ENCODE results near the gene NAT9.

NAT9 gene

DNA sequence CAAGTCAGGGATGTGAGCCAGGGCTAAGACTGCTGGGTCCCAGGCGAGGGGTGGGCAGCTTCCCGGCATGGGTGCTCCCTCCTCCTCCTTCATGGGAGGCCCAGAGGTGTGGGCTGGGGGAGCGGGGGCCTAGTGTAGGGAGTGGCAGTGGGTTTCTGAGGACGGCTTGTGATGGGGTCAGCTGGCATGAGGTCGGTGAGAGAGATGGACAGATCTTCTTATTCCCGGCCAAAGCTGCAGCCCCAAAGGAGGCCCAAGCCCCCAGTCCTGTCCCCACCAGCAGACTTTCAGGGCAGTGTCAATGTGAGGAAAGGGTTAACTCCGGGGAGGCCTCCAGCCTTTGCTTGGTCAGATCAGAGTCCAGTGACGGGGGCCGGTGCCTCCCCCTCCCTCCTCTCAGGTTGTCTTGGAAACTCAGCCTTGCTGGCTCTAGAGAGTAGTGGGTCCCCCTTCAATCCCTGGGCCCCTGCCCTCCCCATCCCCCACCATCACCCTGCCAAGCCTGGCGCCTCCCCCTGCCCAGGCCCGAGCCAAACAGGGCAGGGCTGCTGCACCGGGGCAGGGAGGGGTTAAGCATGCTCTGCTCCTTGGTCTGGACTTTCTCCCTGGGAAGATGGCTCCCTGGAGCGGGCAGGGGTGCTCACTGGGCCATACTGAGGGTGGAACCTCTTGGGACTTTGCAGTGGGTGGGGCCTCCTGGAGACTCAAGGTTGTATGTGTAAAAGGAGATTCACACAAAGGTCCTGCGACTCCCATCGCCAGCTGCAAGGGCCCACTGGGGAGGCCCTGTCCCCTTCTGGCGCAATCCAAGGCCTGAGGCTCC, 12.4 kb downstream of the NAT9 start:
- in situ Hi-C loops (cut with HindIII; ENCODE audit: low sequenced_read_pairs): no loop called here

- in situ Hi-C loops (cut with HindIII; ENCODE audit: low sequenced_read_pairs): no loop called here
These were observed 14.2 kb downstream of the NAT9 start for GRCh38 chr17:74761931-74762330.

DNA sequence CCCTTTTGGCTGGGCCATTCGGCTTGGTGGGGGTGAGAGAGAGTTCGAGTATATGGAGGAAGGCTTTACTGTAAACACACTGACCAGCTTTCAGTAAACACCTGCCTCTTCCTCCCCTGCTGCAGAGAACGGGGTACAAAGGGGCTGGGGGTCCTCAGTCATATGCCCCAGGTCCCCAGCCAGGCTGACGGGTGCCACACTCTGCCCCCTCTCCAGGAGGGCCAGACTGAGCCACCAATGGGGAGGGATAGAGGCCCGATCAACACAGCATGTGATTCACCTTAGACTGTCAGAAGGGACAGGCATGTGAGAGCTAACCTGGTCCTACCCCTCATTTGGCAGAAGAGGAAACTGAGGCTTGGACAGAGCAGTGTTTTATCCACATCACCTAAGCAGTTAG, 14.7 kb downstream of the NAT9 start:
- in situ Hi-C loops (cut with HindIII; ENCODE audit: low sequenced_read_pairs): no loop called here

DNA sequence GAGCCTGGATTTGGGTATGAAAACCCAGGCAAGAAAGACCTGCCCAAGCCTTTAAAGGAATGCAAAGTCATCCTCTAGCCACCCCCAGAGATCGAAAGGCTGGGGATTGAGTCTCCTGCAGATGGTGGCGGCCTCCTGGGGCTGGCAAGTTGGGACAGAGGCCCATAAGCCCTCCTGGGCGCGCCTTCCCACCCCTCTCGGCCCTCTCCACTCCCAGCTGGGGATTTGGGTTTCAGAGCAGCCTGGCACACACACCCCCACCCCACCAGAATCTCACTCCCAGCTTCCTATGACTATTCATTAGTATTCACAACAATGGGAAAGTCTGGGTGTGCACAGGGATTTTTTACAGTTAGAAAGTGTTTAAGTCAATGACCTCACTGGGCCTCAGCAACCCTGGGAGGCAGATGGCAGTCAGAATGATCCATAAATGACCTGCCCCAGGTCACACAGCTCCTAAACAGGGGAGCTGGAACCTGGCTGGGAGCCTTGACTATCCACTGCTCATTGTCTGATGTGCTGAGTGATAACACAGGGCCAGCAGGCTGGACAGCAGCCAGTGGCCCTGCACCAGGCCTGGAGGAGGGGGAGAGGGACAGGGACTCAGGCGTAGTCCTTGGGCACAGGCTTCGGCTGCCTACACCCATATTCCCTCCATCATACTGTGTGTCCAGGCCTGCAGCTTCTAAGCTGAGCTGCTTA, 15.6 kb downstream of the NAT9 start:
- in situ Hi-C loops (cut with HindIII; ENCODE audit: low sequenced_read_pairs): no loop called here

GRCh38 chr17:74759941-74760340, 16.2 kb downstream of the NAT9 start:
- in situ Hi-C loops (cut with HindIII; ENCODE audit: low sequenced_read_pairs): no loop called here

GRCh38 chr17:74759243-74759801, 16.8 kb downstream of the NAT9 start:
- in situ Hi-C loops (cut with HindIII; ENCODE audit: low sequenced_read_pairs): no loop called here

DNA sequence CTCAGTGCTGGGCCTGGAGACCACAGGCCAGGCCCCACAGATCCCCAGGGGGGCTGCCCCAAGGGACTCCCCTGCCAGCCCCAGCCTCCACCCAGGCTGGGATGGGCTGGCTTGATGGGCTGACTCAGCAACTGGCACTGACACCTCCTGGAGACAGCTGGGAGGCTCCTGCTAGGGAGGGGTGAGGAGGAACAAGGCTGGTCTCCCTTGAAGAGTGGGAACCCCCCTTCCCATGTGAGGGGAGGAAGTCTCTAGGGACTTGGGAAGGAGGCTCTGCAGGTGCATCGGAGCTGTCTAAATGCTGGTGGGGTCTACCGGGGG, 17.3 kb downstream of the NAT9 start:
- in situ Hi-C loops (cut with HindIII; ENCODE audit: low sequenced_read_pairs): no loop called here

GRCh38 chr17:74757931-74758847, 18.0 kb downstream of the NAT9 start:
- in situ Hi-C loops (cut with HindIII; ENCODE audit: low sequenced_read_pairs): no loop called here

DNA sequence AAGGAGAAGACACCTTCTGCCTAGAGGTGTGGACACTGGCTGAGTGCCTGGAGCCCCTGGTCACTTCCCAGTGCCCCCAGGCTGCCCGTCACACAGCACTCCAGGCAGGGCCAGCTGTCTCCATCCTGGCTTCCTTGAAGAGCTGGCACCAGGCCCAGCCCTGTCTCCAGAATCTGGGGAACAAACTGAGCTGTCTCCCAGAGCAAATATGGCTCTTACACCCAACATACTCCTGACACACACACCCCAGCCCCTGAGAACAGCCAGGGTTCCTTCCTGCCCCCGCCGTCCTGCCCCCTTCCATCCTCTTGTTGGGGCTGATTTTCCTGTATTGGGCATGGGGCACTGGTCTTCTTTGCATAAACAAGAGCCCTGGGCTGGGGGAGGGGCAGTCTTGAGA, 18.6 kb downstream of the NAT9 start:
- in situ Hi-C loops (cut with HindIII; ENCODE audit: low sequenced_read_pairs): no loop called here

DNA sequence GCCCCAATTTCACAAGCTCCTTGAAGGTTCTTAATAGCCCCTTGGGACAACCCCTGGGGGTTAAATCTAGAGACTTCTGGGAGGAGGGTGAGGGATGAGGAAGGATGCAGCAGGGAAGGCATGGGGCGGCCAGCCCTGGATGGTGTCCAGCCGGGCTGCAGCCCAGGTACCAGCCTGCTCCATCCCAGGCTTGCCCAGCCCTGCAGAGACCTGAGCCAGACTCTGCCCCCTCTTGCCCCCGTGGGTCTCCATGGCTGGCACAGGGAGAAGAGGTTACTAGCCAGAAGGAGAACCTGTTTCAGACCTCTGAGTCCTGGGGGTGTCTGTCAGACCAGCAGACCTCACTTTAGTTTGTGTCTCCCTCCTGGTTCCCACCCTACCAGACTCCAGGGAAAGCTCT, 19.3 kb downstream of the NAT9 start:
- in situ Hi-C loops (cut with HindIII; ENCODE audit: low sequenced_read_pairs): no loop called here

GRCh38 chr17:74755533-74755932, 20.6 kb downstream of the NAT9 start:
- in situ Hi-C loops (cut with HindIII; ENCODE audit: low sequenced_read_pairs): no loop called here

GRCh38 chr17:74754832-74755231, 21.3 kb downstream of the NAT9 start:
- in situ Hi-C loops (cut with HindIII; ENCODE audit: low sequenced_read_pairs): no loop called here

- in situ Hi-C loops (cut with HindIII; ENCODE audit: low sequenced_read_pairs): no loop called here
These were observed 23.2 kb downstream of the NAT9 start for GRCh38 chr17:74752822-74753401.

DNA sequence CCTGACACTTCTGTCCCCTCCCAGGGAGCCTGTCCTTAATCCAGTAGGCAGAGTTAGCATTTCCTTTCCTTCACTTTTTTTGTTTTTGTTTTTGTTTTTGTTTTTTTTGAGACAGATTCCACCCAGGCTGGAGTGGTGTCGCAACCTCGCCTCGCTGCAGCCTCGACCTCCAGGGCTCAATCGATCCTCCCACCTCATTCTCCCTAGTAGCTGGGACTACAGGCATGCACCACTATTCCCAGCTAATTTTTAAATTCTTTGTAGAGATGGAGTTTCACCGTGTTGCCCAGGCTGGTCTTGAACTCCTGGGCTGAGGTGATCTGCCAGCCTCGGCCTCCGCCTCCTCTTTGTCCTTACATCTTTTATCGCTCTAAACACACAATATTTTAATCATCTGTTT, 23.7 kb downstream of the NAT9 start:
- in situ Hi-C loops (cut with HindIII; ENCODE audit: low sequenced_read_pairs): no loop called here

DNA sequence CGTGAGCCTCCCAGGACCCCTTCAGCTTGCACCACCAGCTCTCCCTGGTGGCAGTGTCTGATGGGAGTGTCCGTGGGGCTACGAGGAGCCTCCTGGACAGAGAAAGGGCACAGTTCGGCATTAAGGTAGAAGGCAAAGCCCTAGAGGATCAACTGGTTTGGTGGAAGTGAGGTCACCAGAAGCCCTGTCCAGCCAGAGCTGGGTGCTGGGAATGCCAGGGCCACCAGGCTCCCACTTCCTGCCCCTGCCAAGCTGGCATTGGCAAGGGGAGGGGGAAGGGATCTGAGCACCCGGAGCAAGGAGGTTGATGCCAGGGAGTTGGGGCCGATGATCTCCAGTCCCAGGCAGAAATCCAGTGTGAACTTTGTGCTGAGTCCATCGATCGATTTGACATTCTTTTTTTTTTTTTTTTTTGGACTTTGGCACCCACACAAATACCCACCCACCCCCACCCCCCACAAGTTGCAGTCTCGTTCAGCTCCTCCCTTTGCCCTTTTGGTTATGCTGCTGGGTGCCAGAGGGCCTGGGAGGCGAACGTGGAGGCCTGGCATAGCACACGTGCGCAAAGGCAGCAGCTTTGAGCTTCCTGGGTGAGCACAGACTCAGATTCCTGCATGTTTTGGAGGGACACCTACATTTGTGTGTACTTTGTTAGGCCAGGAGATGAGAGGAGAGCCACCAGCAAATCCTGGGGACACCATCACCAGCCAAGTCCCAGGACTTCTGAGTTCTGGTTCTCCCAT, 25.6 kb downstream of the NAT9 start:
- in situ Hi-C loops (cut with HindIII; ENCODE audit: low sequenced_read_pairs): no loop called here

- in situ Hi-C loops (cut with HindIII; ENCODE audit: low sequenced_read_pairs): no loop called here
These were observed 26.2 kb downstream of the NAT9 start for GRCh38 chr17:74750039-74750326.

GRCh38 chr17:74749279-74750038, 26.7 kb downstream of the NAT9 start:
- in situ Hi-C loops (cut with HindIII; ENCODE audit: low sequenced_read_pairs): no loop called here

DNA sequence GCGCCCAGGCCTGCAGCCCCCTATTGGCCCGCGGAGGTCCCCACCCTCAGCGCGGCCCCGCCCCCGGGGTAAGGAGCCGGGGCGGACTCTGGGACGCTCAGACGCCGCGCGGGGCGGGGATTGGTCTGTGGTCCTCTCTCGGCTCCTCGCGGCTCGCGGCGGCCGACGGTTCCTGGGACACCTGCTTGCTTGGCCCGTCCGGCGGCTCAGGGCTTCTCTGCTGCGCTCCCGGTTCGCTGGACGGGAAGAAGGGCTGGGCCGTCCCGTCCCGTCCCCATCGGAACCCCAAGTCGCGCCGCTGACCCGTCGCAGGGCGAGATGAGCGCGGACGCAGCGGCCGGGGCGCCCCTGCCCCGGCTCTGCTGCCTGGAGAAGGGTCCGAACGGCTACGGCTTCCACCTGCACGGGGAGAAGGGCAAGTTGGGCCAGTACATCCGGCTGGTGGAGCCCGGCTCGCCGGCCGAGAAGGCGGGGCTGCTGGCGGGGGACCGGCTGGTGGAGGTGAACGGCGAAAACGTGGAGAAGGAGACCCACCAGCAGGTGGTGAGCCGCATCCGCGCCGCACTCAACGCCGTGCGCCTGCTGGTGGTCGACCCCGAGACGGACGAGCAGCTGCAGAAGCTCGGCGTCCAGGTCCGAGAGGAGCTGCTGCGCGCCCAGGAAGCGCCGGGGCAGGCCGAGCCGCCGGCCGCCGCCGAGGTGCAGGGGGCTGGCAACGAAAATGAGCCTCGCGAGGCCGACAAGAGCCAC, 27.4 kb downstream of the NAT9 start, which contains the start of gene NHERF1:
Gene NHERF1 (plus strand): TSS at position 100 of the 750 bp plus-strand sequence. CDS start 219 bp downstream, at position 319.
- in situ Hi-C loops (cut with HindIII; ENCODE audit: low sequenced_read_pairs): no loop called here

DNA sequence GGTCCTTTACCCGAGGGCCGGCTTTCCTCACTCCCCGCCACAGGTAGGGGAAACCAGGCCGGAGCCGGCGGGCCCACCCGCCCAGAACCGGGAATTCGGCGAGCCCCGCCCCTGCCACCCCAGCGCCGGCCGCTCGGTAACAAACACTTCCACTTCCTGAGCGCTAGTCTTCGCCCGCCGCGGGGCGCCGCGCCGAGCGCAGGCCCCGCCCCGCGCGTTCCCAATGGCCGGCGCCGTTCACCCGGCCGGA, 27.9 kb downstream of the NAT9 start:
- in situ Hi-C loops (cut with HindIII; ENCODE audit: low sequenced_read_pairs): no loop called here
